ENCODE results near the gene TFF1.

The TFF1 gene

GRCh38 chr21:42336054-42336453, 30.3 kb downstream of the TFF1 start:
- Histone ChIP-seq H3K27me3 (ENCODE audit: insufficient read depth, low read length, poor library complexity) (no peaks in the 10 kb centered on the region), H3K18ac (ENCODE audit: low read length) (no peak overlapping the region), H3K4ac (ENCODE audit: low read depth, low read length) (no peak overlapping the region), H3K4me1 (ENCODE audit: control insufficient read depth, low read depth, low read length) (no peaks in the 10 kb centered on the region), H4K8ac (ENCODE audit: low read depth, low read length) (no peak overlapping the region), H3K9ac (ENCODE audit: low read length) (peak overlapping the region; percentile 35), H2BK120ac (ENCODE audit: low read depth, low read length) (no peak overlapping the region), H3K27ac (ENCODE audit: low read depth, low read length) (no peak overlapping the region), H3K36me3 (ENCODE audit: control insufficient read depth, insufficient read depth, low read length) (no peaks in the 10 kb centered on the region), H2BK15ac (replicated peaks; ENCODE audit: low read depth) (no peak overlapping the region), H2AK5ac (ENCODE audit: low read length) (no peak overlapping the region), H3K56ac (ENCODE audit: low read length) (peak overlapping the region; percentile 68), H3K79me2 (ENCODE audit: control insufficient read depth, insufficient read depth, low read length) (no peaks in the 10 kb centered on the region), H4K5ac (ENCODE audit: low read length) (no peak overlapping the region), H3K79me1 (ENCODE audit: low read length) (no peaks in the 10 kb centered on the region), H3K4me2 (ENCODE audit: low read length) (no peak overlapping the region), H3K23ac (ENCODE audit: low read length) (no peak overlapping the region), H3K4me3 (ENCODE audit: low read length) (no peak overlapping the region), H2BK5ac (ENCODE audit: low read length) (no peak overlapping the region)
- WGBS (ENCODE audit: extremely low coverage, insufficient coverage, low lambda C conversion rate) = no CpG with 5 or more reads among the region's 10 CpGs
- DNase-seq = peak; percentile 83

- Histone ChIP-seq H3K27ac (ENCODE audit: low read depth, low read length) (no peak overlapping the region), H2BK120ac (ENCODE audit: low read depth, low read length) (no peak overlapping the region), H3K4ac (ENCODE audit: low read depth, low read length) (no peak overlapping the region), H3K79me2 (ENCODE audit: control insufficient read depth, insufficient read depth, low read length) (no peaks in the 10 kb centered on the region), H3K79me1 (ENCODE audit: low read length) (no peaks in the 10 kb centered on the region), H4K8ac (ENCODE audit: low read depth, low read length) (no peak overlapping the region), H2AK5ac (ENCODE audit: low read length) (no peak overlapping the region), H3K56ac (ENCODE audit: low read length) (no peak overlapping the region), H3K4me2 (ENCODE audit: low read length) (no peak overlapping the region), H2BK15ac (replicated peaks; ENCODE audit: low read depth) (no peak overlapping the region), H3K23ac (ENCODE audit: low read length) (no peak overlapping the region), H3K18ac (ENCODE audit: low read length) (no peak overlapping the region), H4K5ac (ENCODE audit: low read length) (no peak overlapping the region), H3K27me3 (ENCODE audit: insufficient read depth, low read length, poor library complexity) (no peaks in the 10 kb centered on the region), H3K9ac (ENCODE audit: low read length) (no peak overlapping the region), H3K36me3 (ENCODE audit: control insufficient read depth, insufficient read depth, low read length) (no peaks in the 10 kb centered on the region), H2BK5ac (ENCODE audit: low read length) (no peak overlapping the region), H3K4me3 (ENCODE audit: low read length) (no peak overlapping the region), H3K4me1 (ENCODE audit: control insufficient read depth, low read depth, low read length) (no peaks in the 10 kb centered on the region)
- WGBS (ENCODE audit: extremely low coverage, insufficient coverage, low lambda C conversion rate) = no CpG with 5 or more reads among the region's 5 CpGs
- DNase-seq = no peak
Measured at GRCh38 chr21:42332557-42333317, 33.6 kb downstream of the TFF1 start.

GRCh38 chr21:42331660-42332059, 34.7 kb downstream of the TFF1 start:
- Histone ChIP-seq H3K36me3 (ENCODE audit: control insufficient read depth, insufficient read depth, low read length) (no peaks in the 10 kb centered on the region), H3K4me3 (ENCODE audit: low read length) (no peak overlapping the region), H3K18ac (ENCODE audit: low read length) (no peak overlapping the region), H3K27ac (ENCODE audit: low read depth, low read length) (no peak overlapping the region), H3K9ac (ENCODE audit: low read length) (no peak overlapping the region), H3K56ac (ENCODE audit: low read length) (no peak overlapping the region), H3K4me1 (ENCODE audit: control insufficient read depth, low read depth, low read length) (no peaks in the 10 kb centered on the region), H2AK5ac (ENCODE audit: low read length) (no peak overlapping the region), H4K8ac (ENCODE audit: low read depth, low read length) (no peak overlapping the region), H3K79me2 (ENCODE audit: control insufficient read depth, insufficient read depth, low read length) (no peaks in the 10 kb centered on the region), H3K27me3 (ENCODE audit: insufficient read depth, low read length, poor library complexity) (no peaks in the 10 kb centered on the region), H3K23ac (ENCODE audit: low read length) (no peak overlapping the region), H2BK120ac (ENCODE audit: low read depth, low read length) (no peak overlapping the region), H2BK5ac (ENCODE audit: low read length) (no peak overlapping the region), H2BK15ac (replicated peaks; ENCODE audit: low read depth) (no peak overlapping the region), H4K5ac (ENCODE audit: low read length) (no peak overlapping the region), H3K4me2 (ENCODE audit: low read length) (no peak overlapping the region), H3K4ac (ENCODE audit: low read depth, low read length) (no peak overlapping the region), H3K79me1 (ENCODE audit: low read length) (no peaks in the 10 kb centered on the region)
- no peak for DNase-seq

- Histone ChIP-seq H3K9ac (ENCODE audit: low read length) (no peak overlapping the region), H2BK5ac (ENCODE audit: low read length) (no peak overlapping the region), H3K4me2 (ENCODE audit: low read length) (no peak overlapping the region), H3K79me1 (ENCODE audit: low read length) (no peaks in the 10 kb centered on the region), H2BK15ac (replicated peaks; ENCODE audit: low read depth) (no peak overlapping the region), H3K27me3 (ENCODE audit: insufficient read depth, low read length, poor library complexity) (no peaks in the 10 kb centered on the region), H3K79me2 (ENCODE audit: control insufficient read depth, insufficient read depth, low read length) (no peaks in the 10 kb centered on the region), H3K23ac (ENCODE audit: low read length) (no peak overlapping the region), H4K5ac (ENCODE audit: low read length) (no peak overlapping the region), H3K18ac (ENCODE audit: low read length) (no peak overlapping the region), H2BK120ac (ENCODE audit: low read depth, low read length) (no peak overlapping the region), H3K56ac (ENCODE audit: low read length) (no peak overlapping the region), H4K8ac (ENCODE audit: low read depth, low read length) (no peak overlapping the region), H3K27ac (ENCODE audit: low read depth, low read length) (no peak overlapping the region), H3K4me3 (ENCODE audit: low read length) (no peak overlapping the region), H3K4ac (ENCODE audit: low read depth, low read length) (no peak overlapping the region), H3K4me1 (ENCODE audit: control insufficient read depth, low read depth, low read length) (no peaks in the 10 kb centered on the region), H3K36me3 (ENCODE audit: control insufficient read depth, insufficient read depth, low read length) (no peaks in the 10 kb centered on the region), H2AK5ac (ENCODE audit: low read length) (no peak overlapping the region)
- WGBS (ENCODE audit: extremely low coverage, insufficient coverage, low lambda C conversion rate) = no CpG with 5 or more reads among the region's 4 CpGs
- no peak for DNase-seq
Measured at GRCh38 chr21:42330380-42331371, 35.7 kb downstream of the TFF1 start.

GRCh38 chr21:42324896-42325295, 41.4 kb downstream of the TFF1 start:
- WGBS (ENCODE audit: extremely low coverage, insufficient coverage, low lambda C conversion rate) = no CpG with 5 or more reads among the region's 6 CpGs
- H3K79me1 ChIP-seq (ENCODE audit: low read length) = no peaks in the 10 kb centered on the region
- H3K18ac ChIP-seq (ENCODE audit: low read length) = no peak overlapping the region

More at GRCh38 chr21:42324896-42325295, 41.4 kb downstream of the TFF1 start:
- H3K4me1 ChIP-seq (ENCODE audit: control insufficient read depth, low read depth, low read length) = no peaks in the 10 kb centered on the region
- no peak overlapping the region for H2BK120ac ChIP-seq (ENCODE audit: low read depth, low read length)
- H3K9ac ChIP-seq (ENCODE audit: low read length) = no peak overlapping the region
- no peak overlapping the region for H2BK15ac ChIP-seq (replicated peaks; ENCODE audit: low read depth)
- no peak overlapping the region for H3K27ac ChIP-seq (ENCODE audit: low read depth, low read length)
- no peak overlapping the region for H3K23ac ChIP-seq (ENCODE audit: low read length)
- H2BK5ac ChIP-seq (ENCODE audit: low read length) = no peak overlapping the region
- no peaks in the 10 kb centered on the region for H3K27me3 ChIP-seq (ENCODE audit: insufficient read depth, low read length, poor library complexity)
- no peak overlapping the region for H3K4me3 ChIP-seq (ENCODE audit: low read length)
- H3K56ac ChIP-seq (ENCODE audit: low read length) = no peak overlapping the region
- H4K5ac ChIP-seq (ENCODE audit: low read length) = no peak overlapping the region
- no peak overlapping the region for H4K8ac ChIP-seq (ENCODE audit: low read depth, low read length)
- no peaks in the 10 kb centered on the region for H3K36me3 ChIP-seq (ENCODE audit: control insufficient read depth, insufficient read depth, low read length)
- no peak overlapping the region for H3K4me2 ChIP-seq (ENCODE audit: low read length)
- no peak overlapping the region for H3K4ac ChIP-seq (ENCODE audit: low read depth, low read length)
- H2AK5ac ChIP-seq (ENCODE audit: low read length) = no peak overlapping the region
- no peak for DNase-seq
- no peaks in the 10 kb centered on the region for H3K79me2 ChIP-seq (ENCODE audit: control insufficient read depth, insufficient read depth, low read length)

Data from mesendoderm (in vitro differentiated cells).